GM23338 (cell line): ENCODE data around the gene ERC2.

Source experiments
- CTCF ChIP-seq, 2 experiments: fragments of 200-600 bp in 1 of 2; sonication (generic) in 1 of 2; conservative IDR thresholded peaks; 2 replicates each; pipeline versions ENCODE4 v1.5.1 to v1.6.1; 2016 to 2017; ENCODE audit warnings: antibody characterized with exemption in 2 of 2, low read depth in 2 of 2, mild to moderate bottlenecking in 2 of 2, moderate library complexity in 1 of 2
- EZH2 ChIP-seq: fragments of 200-600 bp; sonication (generic); IDR thresholded peaks from one replicate; pipeline ENCODE4 v1.8.0; 2017; ENCODE audit warnings: antibody characterized with exemption, mild to moderate bottlenecking, low read depth; ENCODE audit not compliant: unreplicated experiment
- EZH2phosphoT487 ChIP-seq: fragments of 200-600 bp; sonication (generic); IDR thresholded peaks from one replicate; pipeline ENCODE4 v1.8.1; 2018; ENCODE audit warnings: antibody characterized with exemption; ENCODE audit not compliant: unreplicated experiment
- POLR2AphosphoS5 ChIP-seq: IDR thresholded peaks from 2 replicates; pipeline ENCODE4 v1.6.1; 2016; ENCODE audit warnings: antibody characterized with exemption, low read depth

GRCh38 chr3:56411166-56411565 lies 57.1 kb downstream of the ERC2 start:
- TF ChIP-seq CTCF (conservative IDR thresholded peaks at IDR 0.05; ENCODE audit: low read depth in 2 of 2) (no peak), POLR2AphosphoS5 (no peak), EZH2 (no peak), EZH2phosphoT487 (no peak)
